Stimulated activated CD4-positive, alpha-beta T cell treated with anti-CD3 and anti-CD28 coated beads, Interleukin-12 subunit alpha, Interleukin-12 subunit beta, amount 100 ng/mL, for 4 hours (primary cell): Measurements from ENCODE around the gene ARHGDIG.
"Not testable (repeated sequence)": the region's sequence is repeated elsewhere in the genome, so short reads cannot be mapped to it uniquely, and the experiment has no call there.

ENCODE experiments used
- DNase-seq: peaks from one replicate; pipeline ENCODE4 v3.0.0-alpha.2; 2020

Gene ARHGDIG

DNA sequence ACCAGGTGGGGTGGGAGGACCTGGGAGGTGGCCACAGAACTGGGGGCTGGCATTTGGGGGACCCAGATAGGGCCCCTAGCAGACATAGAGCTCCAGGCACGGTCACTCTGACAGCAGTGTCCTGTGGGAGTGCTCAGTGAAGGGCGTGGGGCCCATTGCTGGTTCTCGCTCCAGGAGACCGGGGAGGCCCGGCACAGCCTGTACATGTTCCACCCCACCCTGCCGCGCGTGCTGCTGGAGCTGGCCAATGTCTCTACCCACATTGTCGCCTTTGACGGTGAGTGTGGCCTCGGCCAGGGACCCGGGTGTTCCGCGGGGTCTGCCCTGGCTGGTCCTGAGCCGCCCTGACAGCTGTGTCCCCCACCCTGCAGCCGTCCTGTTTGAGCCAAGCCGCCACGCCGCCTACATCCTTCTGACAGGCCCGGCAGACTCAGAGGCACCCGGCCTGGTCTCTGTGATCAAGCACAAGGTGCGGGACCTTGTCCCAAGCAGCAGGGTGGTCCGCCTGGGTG, 15.9 kb upstream of the ARHGDIG start:
- DNase-seq = no peak

DNA sequence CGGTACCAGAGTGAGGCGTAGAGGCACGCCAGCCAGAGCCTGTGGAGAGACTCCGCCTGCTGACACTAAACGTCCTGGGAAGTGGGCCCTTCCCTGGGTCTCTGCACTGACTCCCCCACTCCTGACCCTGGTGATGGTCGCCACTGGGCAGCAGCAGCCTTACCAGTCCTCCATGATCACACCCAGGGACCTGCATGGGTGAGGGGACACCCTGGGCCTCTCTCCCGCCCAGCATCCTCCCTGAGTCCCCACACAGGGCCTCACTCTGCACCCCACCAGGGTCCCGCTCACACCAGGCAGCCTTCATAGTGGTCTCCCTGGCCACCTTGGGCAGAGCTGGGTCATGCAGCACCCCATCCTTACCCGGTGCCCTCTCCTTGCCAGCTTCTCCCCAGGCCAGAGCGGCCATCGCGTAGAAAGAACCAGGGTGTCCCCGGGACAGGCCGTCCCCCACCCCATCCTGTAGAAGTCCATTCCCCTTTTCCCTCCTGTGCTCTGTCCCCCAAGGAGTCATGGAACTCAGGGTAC, 15.3 kb upstream of the ARHGDIG start:
- no peak for DNase-seq

DNA sequence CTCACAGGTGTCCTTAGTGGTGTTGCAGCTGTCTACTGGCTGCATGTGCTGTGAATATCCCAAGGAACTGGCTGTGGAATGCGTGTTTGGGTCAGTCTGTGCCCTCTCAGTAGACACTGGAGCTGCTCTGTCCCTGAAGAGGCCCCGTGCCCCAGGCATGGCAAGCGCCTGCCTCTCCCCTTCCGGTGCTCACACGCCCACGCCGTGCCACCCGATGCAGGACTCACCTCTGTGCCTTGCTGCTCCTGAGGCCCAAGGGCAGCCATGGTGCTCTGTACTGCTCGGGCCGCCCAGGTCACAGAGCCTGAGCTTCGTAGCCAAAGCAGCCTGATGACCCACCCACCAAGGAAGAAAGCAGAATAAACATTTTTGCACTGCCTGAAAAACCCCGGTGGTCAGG, 14.7 kb upstream of the ARHGDIG start:
- DNase-seq = no peak

DNA sequence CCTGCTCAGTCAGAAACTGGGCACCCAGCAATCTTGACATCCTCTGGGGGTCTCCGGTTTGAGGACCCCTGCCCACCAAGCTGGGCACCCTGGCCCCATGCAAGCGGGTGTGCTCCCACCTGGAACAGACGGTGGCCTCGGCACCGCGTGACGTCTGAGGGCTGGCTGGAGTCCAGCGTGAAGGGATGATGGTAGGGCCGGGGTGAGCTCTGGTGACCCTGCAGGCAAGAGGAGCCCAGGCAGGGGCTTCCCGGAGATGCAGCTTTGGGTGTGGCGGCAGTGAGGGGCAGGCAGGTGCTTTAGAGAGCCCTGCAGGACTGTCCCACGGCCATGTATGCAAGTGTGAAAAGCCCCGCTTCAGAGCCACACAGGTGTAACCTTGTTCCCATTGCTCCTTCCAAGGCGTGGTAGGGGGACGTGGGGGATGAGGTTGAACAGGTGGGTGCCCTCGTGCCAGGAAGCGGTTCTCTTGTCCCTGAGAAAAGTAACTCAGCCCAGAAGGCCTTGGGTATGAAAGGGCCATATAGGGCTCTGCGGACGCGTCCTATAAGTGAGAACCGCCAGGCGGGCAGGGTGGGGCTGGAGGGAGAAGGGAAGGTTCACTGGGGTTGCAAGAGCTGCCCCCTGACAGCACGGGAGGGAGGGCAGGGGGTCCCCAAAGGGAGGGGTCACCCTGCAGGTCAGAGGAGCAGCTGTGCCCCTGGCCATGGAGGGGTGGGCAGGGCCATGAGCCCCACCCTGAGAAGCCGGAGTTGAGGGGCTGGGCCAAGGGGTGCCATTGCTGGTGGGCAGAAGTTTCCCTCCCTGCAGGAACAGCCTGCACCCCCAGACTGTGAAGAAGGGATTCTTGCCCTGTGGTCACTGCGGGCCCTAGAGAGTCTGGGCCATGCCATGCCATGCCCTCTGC, 13.9 kb upstream of the ARHGDIG start:
- no peak for DNase-seq

DNA sequence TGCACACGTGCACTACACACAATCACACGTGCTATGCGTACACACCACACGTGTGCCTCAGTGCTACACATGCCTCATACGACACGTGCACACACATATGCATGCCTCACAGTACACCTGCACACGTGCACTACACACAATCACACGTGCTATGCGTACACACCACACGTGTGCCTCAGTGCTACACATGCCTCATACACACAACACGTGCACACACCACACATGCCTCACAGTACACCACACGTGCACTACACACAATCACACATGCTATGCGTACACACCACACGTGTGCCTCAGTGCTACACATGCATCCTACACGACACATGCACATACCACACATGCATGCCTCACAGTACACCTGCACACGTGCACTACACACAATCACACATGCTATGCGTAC, 12.8 kb upstream of the ARHGDIG start:
- DNase-seq = not testable (repeated sequence)

DNA sequence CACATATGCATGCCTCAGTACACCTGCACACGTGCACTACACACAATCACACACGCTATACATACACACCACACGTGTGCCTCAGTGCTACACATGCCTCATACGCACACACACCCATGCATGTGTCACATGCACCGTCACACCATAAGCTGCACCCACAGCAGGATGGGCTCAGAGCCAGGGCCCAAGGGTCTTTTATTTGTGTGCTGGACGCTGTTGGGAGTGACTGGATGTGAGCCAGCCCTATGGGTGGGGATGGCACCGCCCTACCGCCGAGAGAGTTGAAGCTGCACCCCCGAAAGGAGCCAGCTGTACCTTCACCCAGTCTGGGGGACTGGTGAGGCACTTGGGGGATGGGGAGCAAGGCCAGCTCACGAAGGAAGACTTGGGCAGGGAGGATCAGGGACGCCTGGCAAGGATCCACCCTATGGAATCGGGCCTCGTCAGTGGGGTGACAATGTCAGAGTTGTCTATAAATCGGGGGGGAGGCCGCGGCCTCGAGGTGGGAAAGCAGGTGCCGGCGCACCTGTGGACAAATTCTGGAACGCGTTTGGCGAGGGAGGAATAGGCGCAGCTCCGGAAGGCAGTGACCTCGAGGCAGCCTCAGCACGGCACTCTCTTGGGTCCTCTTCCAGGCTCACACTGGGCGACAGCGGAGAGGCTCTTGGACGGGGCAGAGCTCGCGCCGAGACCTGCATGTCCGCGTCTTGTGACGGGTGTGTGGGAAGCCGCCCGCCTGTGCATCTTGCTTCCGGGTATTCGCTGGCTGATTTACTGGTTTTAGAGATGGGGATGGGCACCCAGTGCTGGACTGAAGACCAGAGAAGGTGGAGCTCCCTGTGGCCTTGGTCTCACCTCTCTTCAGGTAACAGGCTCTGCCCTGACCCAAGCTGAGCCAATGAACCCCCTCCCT, 12.0 kb upstream of the ARHGDIG start:
- DNase-seq = no peak

DNA sequence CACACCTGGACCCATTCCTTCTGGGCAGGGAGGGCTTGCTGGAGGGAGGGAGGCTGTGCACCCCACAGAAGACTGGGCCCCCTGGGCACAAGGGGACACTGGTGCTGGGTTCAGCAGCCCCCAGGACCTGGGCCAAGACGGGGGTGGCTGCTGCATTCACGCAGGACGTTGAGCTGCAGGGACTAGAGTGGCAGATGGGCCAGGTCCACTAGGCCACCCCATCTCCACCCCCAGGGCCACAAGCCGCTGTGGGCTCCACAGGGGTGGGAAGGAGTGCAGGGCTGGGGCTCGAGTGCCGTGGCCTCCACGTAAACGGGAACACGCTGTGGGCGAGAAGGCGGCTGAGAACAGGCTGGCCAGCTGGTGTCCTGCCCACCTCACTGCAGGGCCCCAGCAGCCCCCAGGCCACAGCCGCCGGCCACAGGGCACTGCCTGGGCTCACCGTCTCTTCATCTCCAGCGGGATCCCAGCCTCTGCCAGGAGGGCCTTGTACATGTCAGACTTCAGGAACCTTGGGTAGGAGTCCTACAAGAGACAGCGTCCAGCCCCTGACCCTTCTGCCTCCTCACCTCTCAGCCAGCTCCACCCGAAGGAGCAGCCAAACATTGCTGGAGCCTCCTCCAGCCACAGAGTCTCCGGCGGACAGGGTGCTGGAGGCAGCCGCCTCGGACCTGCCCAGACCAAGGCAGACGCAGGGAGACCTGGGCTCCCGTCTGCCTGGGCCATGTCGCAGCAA, 11.2 kb upstream of the ARHGDIG start:
- no peak for DNase-seq

DNA sequence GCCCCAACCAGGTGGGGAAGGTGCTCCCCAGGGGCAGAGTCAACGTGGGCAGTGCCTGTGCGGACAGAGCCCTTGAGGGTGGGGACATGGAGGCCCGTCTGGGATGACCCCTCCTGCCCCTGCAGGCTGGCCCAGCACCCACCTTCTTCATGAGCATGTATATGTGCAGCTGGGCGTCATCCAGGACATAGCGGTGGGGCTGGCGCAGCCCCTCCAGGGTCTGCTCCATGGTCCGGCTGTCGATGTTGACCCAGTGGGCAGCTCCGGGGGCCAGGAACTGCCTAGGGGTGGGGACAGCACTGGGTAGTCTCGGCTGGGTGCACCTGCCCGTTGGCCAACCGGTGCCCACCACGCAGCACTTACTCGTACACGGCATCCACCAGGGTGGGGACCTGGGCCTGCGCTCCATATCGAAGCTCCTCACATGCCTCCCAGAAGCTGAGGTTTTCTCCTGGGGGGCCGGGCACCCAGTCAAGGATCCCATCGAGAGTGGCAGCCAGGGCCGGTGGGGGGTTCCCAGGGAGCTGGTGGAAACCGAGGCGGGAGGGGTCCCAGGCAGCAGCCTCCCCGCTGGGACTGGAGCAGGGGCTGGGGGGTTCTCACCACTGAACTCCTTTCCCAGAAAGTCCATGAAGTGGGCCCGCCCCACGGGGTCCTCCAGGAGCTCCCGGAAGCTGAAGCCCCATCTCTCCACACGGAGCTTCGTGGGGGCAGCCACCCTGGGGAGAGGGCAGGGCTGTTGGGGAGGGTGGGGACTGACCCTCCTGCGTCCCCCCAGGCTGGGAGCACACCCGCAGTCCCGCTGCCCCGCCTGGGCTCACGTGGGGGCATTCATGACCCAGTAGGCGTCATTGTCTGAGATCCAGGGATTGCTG, 9.8 kb upstream of the ARHGDIG start:
- DNase-seq = no peak

DNA sequence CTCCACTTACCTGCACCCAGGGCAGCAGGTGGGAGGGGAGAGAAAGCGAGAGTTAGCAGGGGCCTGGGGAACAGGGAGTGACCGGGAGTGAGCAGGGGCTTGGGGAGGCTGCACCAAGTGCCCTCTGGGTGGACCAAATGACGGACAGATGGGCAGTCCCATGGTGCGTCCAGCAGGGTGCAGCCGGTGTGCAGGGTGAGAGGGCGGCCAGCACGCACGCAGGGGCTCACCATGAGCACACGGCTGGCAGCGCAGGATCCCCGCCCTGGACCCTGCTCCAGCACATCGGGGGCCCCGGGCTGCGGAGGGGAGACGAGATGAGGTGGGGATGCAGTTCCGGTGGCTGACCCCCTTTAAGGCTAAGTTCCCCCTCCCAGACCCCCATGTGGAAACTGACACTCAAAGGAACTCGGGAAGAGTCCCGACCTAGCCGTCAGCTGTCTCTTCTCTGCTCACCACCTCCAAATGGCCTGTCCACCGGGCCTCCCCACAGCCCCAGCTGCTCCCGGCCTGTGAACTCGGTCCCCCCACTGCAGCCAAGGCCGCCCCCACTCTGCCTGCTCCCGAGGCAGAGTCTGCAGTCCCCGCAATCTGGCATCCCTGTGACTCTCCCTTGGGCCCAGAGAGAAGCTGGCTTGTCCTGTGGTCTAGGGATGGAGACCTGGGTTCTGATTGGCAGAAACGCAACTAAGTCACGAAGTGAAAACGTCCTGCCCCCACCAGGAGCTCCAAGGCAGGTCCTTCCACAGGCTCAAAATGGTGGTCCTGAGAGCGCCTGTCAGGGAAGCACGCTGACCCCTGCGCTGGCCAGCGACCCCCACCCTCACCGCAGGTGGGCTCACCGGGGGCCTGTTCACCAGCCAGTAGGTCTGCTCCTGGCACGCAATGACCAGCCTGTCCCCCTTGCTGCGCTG, 7.5 kb upstream of the ARHGDIG start:
- no peak for DNase-seq

DNA sequence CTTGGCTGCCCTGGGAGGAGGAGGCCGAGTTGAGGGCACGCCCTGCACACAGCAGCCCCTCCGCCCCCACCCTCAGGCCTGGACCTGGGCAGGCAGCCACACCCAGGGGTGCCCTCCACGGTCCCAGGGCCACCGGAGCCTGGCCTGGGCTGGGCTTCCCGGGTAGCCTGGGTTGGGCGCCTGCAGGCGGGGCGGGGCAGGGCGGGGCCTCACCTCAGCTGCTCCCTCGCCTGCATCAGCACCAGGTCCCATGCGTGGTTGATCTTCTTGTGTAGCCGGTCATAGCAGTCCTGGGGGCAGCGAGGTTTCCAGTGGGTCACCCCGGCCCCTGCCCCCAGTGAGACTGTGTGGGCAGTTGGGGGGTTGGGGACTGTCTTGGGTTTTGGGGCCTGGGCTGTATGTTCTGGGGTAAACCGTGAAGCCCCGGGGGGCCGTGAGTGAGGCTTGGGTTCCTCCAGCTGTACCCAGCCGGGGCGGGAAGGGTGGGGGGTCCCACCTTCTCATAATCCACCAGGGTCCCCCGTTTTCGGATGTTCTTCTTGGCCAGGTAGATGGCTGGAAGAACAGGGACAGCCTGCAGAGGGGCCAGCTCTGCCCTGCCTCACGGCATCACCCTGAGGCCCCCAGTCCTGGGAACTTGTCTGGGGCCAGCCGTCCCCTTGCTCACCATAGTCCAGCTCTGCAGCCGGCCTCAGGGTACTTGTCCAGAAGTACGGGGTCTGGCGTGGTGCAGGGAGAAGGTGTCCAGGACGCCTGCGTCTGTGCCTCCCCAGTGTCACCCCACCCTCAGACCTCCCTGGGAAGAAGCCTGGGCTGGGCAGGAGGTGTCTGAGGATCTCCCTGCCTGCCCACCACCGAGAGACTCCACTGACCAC, 6.6 kb upstream of the ARHGDIG start:
- no peak for DNase-seq

DNA sequence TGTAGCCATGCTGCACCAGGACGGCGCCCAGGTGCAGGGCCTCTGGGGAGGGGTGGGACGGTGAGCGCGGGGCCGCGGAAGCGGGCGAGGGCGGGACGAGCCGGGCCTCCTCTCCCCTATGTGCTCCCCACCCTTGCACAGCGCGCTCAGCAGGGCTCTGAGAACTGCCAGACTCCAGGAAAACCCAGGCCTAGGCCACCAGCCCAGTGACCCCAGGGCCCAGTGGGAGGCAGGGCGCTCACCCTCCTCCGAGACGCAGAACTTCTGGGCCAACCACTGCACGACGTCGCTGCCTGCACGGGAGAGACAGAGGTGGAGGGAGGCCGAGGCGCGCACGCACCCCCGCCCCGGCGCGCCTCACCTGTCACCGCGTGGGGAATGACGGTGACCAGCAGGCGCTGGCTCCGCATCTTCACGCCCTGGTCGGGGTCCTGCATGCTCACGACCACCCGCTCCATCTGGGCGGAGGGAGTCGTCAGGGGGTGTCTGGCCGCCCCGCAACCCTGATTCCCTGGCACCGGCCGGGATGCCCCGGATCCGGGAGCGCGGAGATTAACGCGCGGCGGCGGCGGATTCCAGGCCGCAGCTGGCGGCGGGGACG, 5.2 kb upstream of the ARHGDIG start:
- no peak for DNase-seq

DNA sequence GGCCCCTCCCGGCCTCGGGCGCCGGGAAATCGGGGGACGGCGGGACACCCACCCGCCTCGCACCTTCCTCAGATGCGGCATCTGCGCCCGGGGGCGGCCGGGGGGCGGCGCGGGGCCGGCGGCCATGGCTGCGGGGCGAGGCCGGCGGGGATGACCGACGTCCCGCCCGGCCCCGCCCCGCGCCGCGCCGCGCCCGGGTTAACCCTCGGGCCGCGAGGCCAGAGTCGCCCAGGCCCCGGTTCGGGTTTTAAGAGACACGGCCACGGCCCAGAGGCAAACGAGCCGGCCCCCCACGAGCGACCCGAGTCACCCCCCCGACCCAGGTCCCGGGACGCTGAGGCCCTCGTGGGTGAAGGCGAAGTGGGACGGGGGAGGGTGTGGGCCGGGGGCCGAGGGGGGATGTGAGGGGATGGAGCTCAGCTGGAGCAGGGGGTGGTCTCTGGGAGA, 4.6 kb upstream of the ARHGDIG start, which contains the start of gene RGS11:
RGS11 (minus strand) TSS at position 159 of the 447 bp plus-strand sequence; CDS start at position 126, 33 bp downstream.
- DNase-seq = no peak

DNA sequence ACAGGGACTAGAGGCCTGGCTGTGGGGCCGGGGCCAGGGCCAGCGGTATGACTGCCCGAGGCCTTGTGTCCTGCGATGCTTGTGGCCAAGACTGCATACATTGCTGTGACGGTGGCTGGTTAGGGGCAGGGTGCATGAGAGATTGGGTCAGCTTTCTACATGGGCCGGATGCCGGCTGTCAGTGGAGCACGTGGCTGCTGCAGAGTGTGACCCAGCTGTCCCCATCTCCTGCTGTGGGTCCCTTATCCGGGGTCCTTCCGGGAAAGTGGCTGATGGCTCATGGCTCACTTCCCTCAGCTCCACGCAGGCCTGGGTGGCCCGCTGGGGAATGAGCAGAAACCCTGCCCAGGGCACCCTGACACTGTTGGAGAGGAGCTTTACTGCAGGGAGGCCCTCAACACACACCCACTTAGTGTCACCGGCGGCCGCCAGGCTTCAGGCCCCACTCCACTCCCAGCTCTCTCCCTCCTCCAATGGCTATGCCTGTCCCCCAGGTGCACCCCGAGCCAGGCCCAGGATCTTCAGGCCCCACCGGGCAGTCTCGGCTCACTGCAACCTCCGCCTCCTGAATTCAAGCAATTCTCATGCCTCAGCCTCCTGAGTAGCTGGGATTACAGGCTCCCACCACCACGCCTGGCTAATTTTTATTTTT, 3.8 kb upstream of the ARHGDIG start:
- DNase-seq = no peak

DNA sequence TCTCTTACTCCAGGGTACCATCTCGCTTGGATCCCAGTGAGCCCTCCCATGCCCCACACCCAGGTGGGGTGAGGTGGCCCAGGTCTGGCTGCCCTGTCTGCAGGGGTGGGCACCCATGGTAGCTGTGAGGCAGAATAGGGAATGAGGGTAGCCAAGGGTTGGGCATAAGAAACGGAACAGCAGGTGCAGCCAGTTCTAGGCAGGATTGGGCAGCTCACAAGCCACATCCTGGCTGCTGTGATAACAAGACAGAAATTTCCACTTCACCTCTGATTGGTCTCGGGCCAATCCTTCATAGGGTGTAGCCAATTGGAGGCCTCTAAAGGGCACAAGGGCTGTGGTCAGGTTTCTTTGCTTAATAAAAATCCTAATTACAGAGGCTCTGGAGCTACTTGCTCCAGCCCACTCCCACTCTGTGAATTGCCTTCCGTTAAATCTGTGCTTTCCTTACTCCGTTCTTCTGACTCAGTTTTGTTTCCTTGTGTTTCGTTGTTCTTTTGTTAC, 1.5 kb upstream of the ARHGDIG start:
- DNase-seq = no peak

DNA sequence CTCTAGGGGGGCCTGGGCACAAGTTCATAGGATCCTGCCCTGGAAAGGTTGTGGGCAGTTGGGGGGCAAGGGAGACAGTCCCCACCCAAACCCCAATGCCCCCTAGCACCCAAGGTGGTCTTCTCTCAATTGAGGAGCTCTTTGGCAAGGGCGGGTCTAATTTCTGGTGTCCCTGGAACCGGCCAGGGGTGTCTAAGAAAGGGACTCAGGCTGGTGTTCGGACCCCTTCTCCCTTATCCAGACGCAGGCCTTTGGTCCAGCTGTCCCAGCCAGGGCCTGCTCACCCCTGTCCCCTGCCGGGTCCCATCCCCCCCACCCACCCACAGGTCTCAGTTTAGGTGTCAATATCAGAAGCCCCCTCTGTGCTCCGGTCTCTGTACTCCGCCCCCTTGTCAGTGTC, 860 bp upstream of the ARHGDIG start:
- DNase-seq = no peak

DNA sequence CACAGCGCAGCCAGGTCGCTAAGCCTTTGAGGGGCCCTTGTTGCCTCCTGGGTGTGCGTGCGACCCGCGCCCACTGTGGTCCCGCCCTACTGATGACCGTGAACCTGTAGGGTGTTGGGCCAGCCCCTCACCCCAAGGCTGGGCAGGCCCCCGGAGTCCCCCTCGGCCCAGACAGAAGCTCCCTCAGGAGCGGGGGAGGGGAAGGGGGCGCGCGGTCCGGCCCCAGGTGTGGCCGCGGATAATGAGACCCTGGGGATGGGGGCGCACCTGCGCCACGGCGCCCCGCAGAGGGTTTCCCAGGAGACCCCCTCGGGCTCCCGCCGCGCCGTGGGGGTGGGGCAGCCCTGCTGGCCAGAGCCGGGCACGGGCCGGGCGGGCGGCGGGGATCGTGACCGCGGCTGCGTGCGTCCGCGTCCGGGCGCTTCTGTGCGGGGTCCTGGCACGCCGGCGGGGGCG, 358 bp upstream of the ARHGDIG start:
- DNase-seq = no peak

DNA sequence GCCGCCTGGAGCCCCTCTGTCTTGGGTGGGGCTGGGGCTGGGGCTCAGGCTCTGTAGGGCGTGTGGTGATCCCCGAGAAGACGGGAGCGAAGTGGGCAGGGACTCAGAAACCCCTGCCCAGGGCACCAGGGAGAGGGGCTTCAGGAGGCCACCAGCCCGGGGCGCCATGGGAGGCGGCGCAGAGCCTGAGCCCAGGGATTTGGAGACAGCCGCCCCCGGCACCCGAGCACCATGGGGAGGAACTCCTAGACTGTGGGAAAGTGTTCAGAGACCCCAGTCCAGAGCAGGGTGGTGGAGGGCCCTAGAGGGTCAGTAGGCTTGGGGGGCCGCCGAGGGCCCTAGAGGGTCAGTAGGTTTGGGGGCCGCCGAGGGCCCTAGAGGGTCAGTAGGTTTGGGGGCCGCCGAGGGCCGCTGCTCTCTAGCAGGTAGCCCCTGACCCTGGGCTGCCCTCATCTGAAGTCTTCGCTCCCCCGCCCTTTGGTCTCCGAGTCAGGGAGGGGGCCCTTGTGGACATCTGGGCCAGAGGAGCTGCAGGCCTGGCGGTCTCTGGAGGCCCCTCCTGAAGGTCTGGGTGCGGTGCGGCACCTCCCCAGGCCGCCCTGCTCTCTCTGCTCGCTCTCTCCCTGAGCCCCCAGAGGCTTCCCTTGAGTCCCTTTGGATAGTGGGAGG, 734 bp downstream of the ARHGDIG start:
- DNase-seq = no peak
